Occipital lobe (tissue), 2 donors: ENCODE results near the gene GNAZ. TPM values are rescaled to one million over a fixed set of nuclear protein-coding genes. Genes with fewer than 3 reads are reported as not detected.
"Not testable (repeated sequence)": the region's sequence is repeated elsewhere in the genome, so short reads cannot be mapped to it uniquely, and the experiment has no call there.

Experiments used
- DNase-seq: peaks from one replicate; lab custom pipeline; 2025; lab: John Stamatoyannopoulos, UW
- total RNA-seq: library from RNA; depleted of rRNA; stranded (reverse); fragments of >200 nt; gene quantifications from one replicate; pipeline ENCODE4 v1.2.3, GENCODE V29; 2014

The GNAZ gene
- total RNA-seq, 1 donor from 2014 or later: 192 TPM

GRCh38 chr22:23042179-23042578, 28.1 kb upstream of the GNAZ start:
- no peak for DNase-seq

- DNase-seq: no peak
These were observed 25.7 kb upstream of the GNAZ start for GRCh38 chr22:23044570-23044969.

- no peak for DNase-seq
These were observed 24.9 kb upstream of the GNAZ start for GRCh38 chr22:23045461-23045860.

GRCh38 chr22:23047265-23047664, 23.1 kb upstream of the GNAZ start:
- no peak for DNase-seq

- DNase-seq: no peak
These were observed 22.6 kb upstream of the GNAZ start for GRCh38 chr22:23047742-23048141.

- DNase-seq: not testable (repeated sequence)
These were observed 19.8 kb upstream of the GNAZ start for GRCh38 chr22:23050546-23050945.

GRCh38 chr22:23053051-23053707, 17.1 kb upstream of the GNAZ start:
- DNase-seq: no peak

- DNase-seq: no peak
These were observed 16.3 kb upstream of the GNAZ start for GRCh38 chr22:23053912-23054530.

GRCh38 chr22:23054531-23055257, 15.6 kb upstream of the GNAZ start:
- DNase-seq: no peak

- no peak for DNase-seq
These were observed 14.7 kb upstream of the GNAZ start for GRCh38 chr22:23055449-23056179.

GRCh38 chr22:23057331-23057730, 13.0 kb upstream of the GNAZ start:
- DNase-seq: no peak

GRCh38 chr22:23058063-23058462, 12.3 kb upstream of the GNAZ start:
- no peak for DNase-seq

- DNase-seq: no peak
These were observed 11.6 kb upstream of the GNAZ start for GRCh38 chr22:23058481-23059283.

- no peak for DNase-seq
These were observed 10.9 kb upstream of the GNAZ start for GRCh38 chr22:23059284-23059948.

GRCh38 chr22:23060612-23061400, 9.5 kb upstream of the GNAZ start:
- no peak for DNase-seq

GRCh38 chr22:23061471-23062280, 8.6 kb upstream of the GNAZ start:
- no peak for DNase-seq

- no peak for DNase-seq
These were observed 7.4 kb upstream of the GNAZ start for GRCh38 chr22:23062616-23063538.
